HCT116 (cell line): ENCODE results near the gene RNF121.

Experiments
- EZH2 ChIP-seq: fragments of 200-600 bp; sonication (generic); IDR thresholded peaks from 2 replicates; pipeline ENCODE4 v1.6.1; 2017; ENCODE audit warnings: antibody characterized with exemption, mixed run types
- EZH2phosphoT487 ChIP-seq: fragments of 200-600 bp; IDR thresholded peaks from 2 replicates; pipeline ENCODE4 v1.6.1; 2018; ENCODE audit warnings: antibody characterized with exemption, borderline replicate concordance
- POLR2AphosphoS5 ChIP-seq: IDR thresholded peaks from 2 replicates; pipeline ENCODE4 v1.6.1; 2011; ENCODE audit warnings: mild to moderate bottlenecking, low read depth, low read length, moderate library complexity
- SRF ChIP-seq: IDR thresholded peaks from 2 replicates; pipeline ENCODE4 v1.6.1; 2012; ENCODE audit warnings: low read depth

GRCh38 chr11:71999362-71999761, 70.5 kb downstream of the RNF121 start:
- no peak for TF ChIP-seq EZH2
- no peak for TF ChIP-seq POLR2AphosphoS5
- no peak for TF ChIP-seq EZH2phosphoT487
- TF ChIP-seq SRF = no peak
